ENCODE results near the gene GPSM3. TPM values are rescaled to one million over a fixed set of nuclear protein-coding genes. Genes with fewer than 3 reads are reported as not detected.
"Not testable (repeated sequence)": the region's sequence is repeated elsewhere in the genome, so short reads cannot be mapped to it uniquely, and the experiment has no call there.

GPSM3 gene
- total RNA-seq, 1 experiment from 2014 or later = 11.8 TPM

- H2AK5ac ChIP-seq (ENCODE audit: insufficient read length, low read length) = no peak overlapping the region
- H2BK12ac ChIP-seq (ENCODE audit: insufficient read length, low read depth, low read length) = no peak overlapping the region
- H3K27ac ChIP-seq (ENCODE audit: insufficient read length, low read depth, low read length) = no peak overlapping the region
- no peaks in the 10 kb centered on the region for H4K20me1 ChIP-seq (ENCODE audit: control insufficient read depth, insufficient read depth, insufficient read length)
- no peak overlapping the region for H4K8ac ChIP-seq (replicated peaks; ENCODE audit: insufficient read length, low read depth, low read length)
- peak overlapping the region; percentile 72 for H3K4me2 ChIP-seq (ENCODE audit: insufficient read depth, insufficient read length, low read length)
- Mint-ChIP-seq H3K4me3 (peak overlapping the region; percentile 76 to 90), H3K36me3 (ENCODE audit: insufficient read depth in 1 of 3, low read depth in 3 of 3) (peaks cover 12 to 42% (median 34%) of the 10 kb centered on the region in 3 experiments; a peak in 6 of 7 replicates), H3K4me1 (peaks cover 41 to 52% of the 10 kb centered on the region in 2 experiments), H3K27ac (peak overlapping the region; percentile 94 to 98 (median 97)), H3K9me3 (no peaks in the 10 kb centered on the region; a peak in 1 of 5 replicates), H3K27me3 (ENCODE audit: low read depth) (no peaks in the 10 kb centered on the region)
- no peak overlapping the region for H4K5ac ChIP-seq (ENCODE audit: insufficient read length, low read depth, low read length)
- no peak overlapping the region for H3K56ac ChIP-seq (ENCODE audit: insufficient read length, low read depth, low read length)
- H3K23me2 ChIP-seq (ENCODE audit: insufficient read length, low read depth, low read length, poor library complexity, severe bottlenecking) = peaks cover 7% of the 10 kb centered on the region
- TF ChIP-seq, protein P1, sequence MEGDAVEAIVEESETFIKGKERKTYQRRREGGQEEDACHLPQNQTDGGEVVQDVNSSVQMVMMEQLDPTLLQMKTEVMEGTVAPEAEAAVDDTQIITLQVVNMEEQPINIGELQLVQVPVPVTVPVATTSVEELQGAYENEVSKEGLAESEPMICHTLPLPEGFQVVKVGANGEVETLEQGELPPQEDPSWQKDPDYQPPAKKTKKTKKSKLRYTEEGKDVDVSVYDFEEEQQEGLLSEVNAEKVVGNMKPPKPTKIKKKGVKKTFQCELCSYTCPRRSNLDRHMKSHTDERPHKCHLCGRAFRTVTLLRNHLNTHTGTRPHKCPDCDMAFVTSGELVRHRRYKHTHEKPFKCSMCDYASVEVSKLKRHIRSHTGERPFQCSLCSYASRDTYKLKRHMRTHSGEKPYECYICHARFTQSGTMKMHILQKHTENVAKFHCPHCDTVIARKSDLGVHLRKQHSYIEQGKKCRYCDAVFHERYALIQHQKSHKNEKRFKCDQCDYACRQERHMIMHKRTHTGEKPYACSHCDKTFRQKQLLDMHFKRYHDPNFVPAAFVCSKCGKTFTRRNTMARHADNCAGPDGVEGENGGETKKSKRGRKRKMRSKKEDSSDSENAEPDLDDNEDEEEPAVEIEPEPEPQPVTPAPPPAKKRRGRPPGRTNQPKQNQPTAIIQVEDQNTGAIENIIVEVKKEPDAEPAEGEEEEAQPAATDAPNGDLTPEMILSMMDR (conservative IDR thresholded peaks at IDR 0.05) = no peak
- no peak overlapping the region for H2BK20ac ChIP-seq (ENCODE audit: low read depth, low read length, poor library complexity, severe bottlenecking)
- DNase-seq = peak; percentile 28
- no peak overlapping the region for H2BK120ac ChIP-seq (ENCODE audit: low read depth, low read length, poor library complexity, severe bottlenecking)
- no peak overlapping the region; the same call in 1 of the 2 replicates for H3K14ac ChIP-seq (ENCODE audit: insufficient read depth, low read length)
- H2BK15ac ChIP-seq (ENCODE audit: low read depth, low read length) = no peak overlapping the region
- H3K9ac ChIP-seq (ENCODE audit: extremely low read depth, insufficient read length, low read length) = peak overlapping the region; percentile 56
- no peaks in the 10 kb centered on the region for H3K79me1 ChIP-seq (ENCODE audit: insufficient read depth, low read depth, low read length, poor library complexity, severe bottlenecking)
- no peak overlapping the region for H3K23ac ChIP-seq (ENCODE audit: insufficient read length, low read depth, low read length)
- H3K79me2 ChIP-seq (ENCODE audit: insufficient read depth, low read length) = no peaks in the 10 kb centered on the region
- WGBS (ENCODE audit: extremely low coverage, insufficient read length, low lambda C conversion rate) = no CpG with 5 or more reads among the region's 13 CpGs
- H3K4me1 ChIP-seq (ENCODE audit: insufficient read depth, low read length) = peaks cover 5% of the 10 kb centered on the region; the same call in 1 of the 2 replicates
- no peaks in the 10 kb centered on the region for H3K9me3 ChIP-seq (ENCODE audit: control insufficient read depth, low read depth, low read length)
- no peak overlapping the region for H2BK5ac ChIP-seq (ENCODE audit: insufficient read length, low read length)
- H3K27me3 ChIP-seq (ENCODE audit: insufficient read depth, low read length) = no peaks in the 10 kb centered on the region
- no peak overlapping the region for H3K4ac ChIP-seq (ENCODE audit: low read depth, low read length)
- no peak overlapping the region for H3T11ph ChIP-seq (ENCODE audit: low read length)
- no peak overlapping the region for H2AFZ ChIP-seq (ENCODE audit: low read length)
- H3K18ac ChIP-seq (ENCODE audit: insufficient read length, low read depth, low read length) = no peak overlapping the region
- no peak overlapping the region for H4K91ac ChIP-seq (ENCODE audit: insufficient read length, low read depth, low read length)
These were observed 3.9 kb downstream of the GPSM3 start for GRCh38 chr6:32188381-32189068.

DNA sequence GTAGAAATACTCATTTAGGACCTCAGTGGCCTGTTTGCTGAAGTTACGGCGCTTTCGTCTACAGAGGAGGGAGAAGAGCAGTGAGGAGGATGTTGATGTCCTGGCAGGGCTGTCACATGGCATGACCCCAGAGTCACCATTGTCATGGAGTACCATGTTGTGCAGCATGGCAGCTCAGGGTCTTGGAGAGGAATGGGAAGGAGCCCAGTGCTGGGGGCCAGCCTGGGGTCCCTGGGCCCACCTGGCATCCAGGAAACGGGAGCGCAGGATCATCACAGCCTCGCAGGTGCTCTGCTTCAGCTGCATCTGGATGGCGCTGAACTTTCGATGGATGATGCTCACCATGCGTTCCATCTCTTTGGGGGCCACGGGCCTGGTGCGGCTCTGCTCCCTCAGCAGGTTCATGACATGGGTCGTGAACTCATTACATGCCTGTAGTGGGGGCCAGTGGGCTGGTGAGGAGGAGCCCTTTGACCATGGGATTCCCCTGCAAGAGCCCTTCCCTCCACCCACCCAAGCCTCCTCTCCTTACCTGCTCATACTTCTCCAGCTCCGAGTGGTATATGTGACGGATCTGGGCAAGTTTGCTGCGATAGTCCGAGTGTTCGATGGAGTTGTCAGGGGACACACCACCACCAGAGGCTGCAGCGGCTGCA, 4.6 kb downstream of the GPSM3 start:
- H3K79me1 ChIP-seq (ENCODE audit: insufficient read depth, low read depth, low read length, poor library complexity, severe bottlenecking); H3T11ph ChIP-seq (ENCODE audit: low read length); H3K56ac ChIP-seq (ENCODE audit: insufficient read length, low read depth, low read length); H3K23me2 ChIP-seq (ENCODE audit: insufficient read length, low read depth, low read length, poor library complexity, severe bottlenecking); H4K5ac ChIP-seq (ENCODE audit: insufficient read length, low read depth, low read length); H2BK12ac ChIP-seq (ENCODE audit: insufficient read length, low read depth, low read length); H3K18ac ChIP-seq (ENCODE audit: insufficient read length, low read depth, low read length); H2AK5ac ChIP-seq (ENCODE audit: insufficient read length, low read length); DNase-seq; H3K9ac ChIP-seq (ENCODE audit: extremely low read depth, insufficient read length, low read length); H3K27me3 Mint-ChIP-seq (ENCODE audit: low read depth); H3K27ac ChIP-seq (ENCODE audit: insufficient read length, low read depth, low read length); H2BK15ac ChIP-seq (ENCODE audit: low read depth, low read length); H4K91ac ChIP-seq (ENCODE audit: insufficient read length, low read depth, low read length); H3K4me1 ChIP-seq (ENCODE audit: insufficient read depth, low read length); H2BK20ac ChIP-seq (ENCODE audit: low read depth, low read length, poor library complexity, severe bottlenecking); H3K79me2 ChIP-seq (ENCODE audit: insufficient read depth, low read length); H3K14ac ChIP-seq (ENCODE audit: insufficient read depth, low read length); H2BK5ac ChIP-seq (ENCODE audit: insufficient read length, low read length); H4K8ac ChIP-seq (replicated peaks; ENCODE audit: insufficient read length, low read depth, low read length); H4K20me1 ChIP-seq (ENCODE audit: control insufficient read depth, insufficient read depth, insufficient read length); H3K27me3 ChIP-seq (ENCODE audit: insufficient read depth, low read length); H3K9me3 Mint-ChIP-seq; H3K23ac ChIP-seq (ENCODE audit: insufficient read length, low read depth, low read length); H2AFZ ChIP-seq (ENCODE audit: low read length); H2BK120ac ChIP-seq (ENCODE audit: low read depth, low read length, poor library complexity, severe bottlenecking); H3K9me3 ChIP-seq (ENCODE audit: control insufficient read depth, low read depth, low read length); H3K4ac ChIP-seq (ENCODE audit: low read depth, low read length): not testable (repeated sequence)
- H3K27ac Mint-ChIP-seq = peak overlapping the region in 1 of 3 experiments; percentile 76; a peak in 1 of 7 replicates
- peaks cover 12 to 48% (median 39%) of the 10 kb centered on the region in 3 experiments; a peak in 6 of 7 replicates for H3K36me3 Mint-ChIP-seq (ENCODE audit: insufficient read depth in 1 of 3, low read depth in 3 of 3)
- no CpG with 5 or more reads among the region's 18 CpGs for WGBS (ENCODE audit: extremely low coverage, insufficient read length, low lambda C conversion rate)
- H3K4me1 Mint-ChIP-seq = peaks cover 38 to 47% of the 10 kb centered on the region in 2 experiments
- H3K4me2 ChIP-seq (ENCODE audit: insufficient read depth, insufficient read length, low read length) = peak overlapping the region; percentile 72
- peak overlapping the region; percentile 67 to 76; a peak in 4 of 5 replicates for H3K4me3 Mint-ChIP-seq

Data from H9 (cell line).